ENCODE measurements around the gene CXorf58. TPM values are rescaled to one million over a fixed set of nuclear protein-coding genes. Genes with fewer than 3 reads are reported as not detected.

Gene CXorf58
- total and polyA plus RNA-seq, 2 of the 8 experiments (the other 6 are each of a cell fraction or from before 2014, with no cell fraction given), result 0.05 TPM; not detected in 1

- 89% methylated on average over 3 of the region's 5 CpGs; no CpG with 5 or more reads in 1 of the 2 experiments for WGBS, 2 experiments (ENCODE audit: extremely low coverage in 1 of 2, insufficient coverage in 1 of 2, insufficient read length in 1 of 2, insufficient replicate concordance in 2 of 2, low coverage in 1 of 2, low lambda C conversion rate in 2 of 2, missing lambda C conversion rate in 1 of 2)
- Histone ChIP-seq H2BK120ac (replicated peaks; ENCODE audit: low read depth, low read length) (no peak overlapping the region), H3K4me2 (ENCODE audit: insufficient read depth in 1 of 2, low read depth in 2 of 2, low read length in 2 of 2) (no peak overlapping the region), H3K27me3 (replicated peaks in 1 of 4; ENCODE audit: control insufficient read depth in 3 of 4, extremely low read depth in 1 of 4, insufficient read depth in 3 of 4, low read length in 3 of 4) (no peaks in the 10 kb centered on the region), H4K20me1 (replicated peaks in 1 of 2; ENCODE audit: control insufficient read depth in 1 of 2, insufficient read depth in 2 of 2, low read length in 2 of 2) (no peaks in the 10 kb centered on the region), H3K18ac (ENCODE audit: extremely low read depth, low read length) (no peak overlapping the region), H3K9ac (replicated peaks in 1 of 4; ENCODE audit: extremely low read depth in 1 of 4, low read depth in 3 of 4, low read length in 3 of 4) (no peak overlapping the region), H3K23me2 (ENCODE audit: low read depth, low read length) (no peaks in the 10 kb centered on the region), H3K4ac (replicated peaks; ENCODE audit: insufficient read length, low read depth, low read length) (no peak overlapping the region), H3K23ac (ENCODE audit: insufficient read length) (no peak overlapping the region), H2AK5ac (ENCODE audit: low read depth, low read length) (no peak overlapping the region), H3K4me3 (ENCODE audit: extremely low read depth in 1 of 4, insufficient read depth in 2 of 4, low read depth in 3 of 4, low read length in 4 of 4) (no peak overlapping the region), H4K91ac (replicated peaks; ENCODE audit: insufficient read length, low read length) (no peak overlapping the region), H4K5ac (ENCODE audit: insufficient read length, low read depth, low read length) (no peak overlapping the region), H3K56ac (replicated peaks; ENCODE audit: insufficient read length, low read depth, low read length) (no peak overlapping the region), H4K8ac (ENCODE audit: extremely low read depth, insufficient read depth, low read length) (no peak overlapping the region; the same call in 1 of the 2 replicates), H2BK20ac (ENCODE audit: low read length) (no peak overlapping the region), H3K9me3 (ENCODE audit: insufficient read depth in 2 of 2, low read depth in 1 of 2, low read length in 1 of 2) (no peaks in the 10 kb centered on the region), H2BK12ac (ENCODE audit: low read depth, low read length) (no peak overlapping the region), H3K14ac (ENCODE audit: insufficient read length) (no peak overlapping the region), H3K27ac (ENCODE audit: low read depth, low read length) (no peak overlapping the region), H2AFZ (ENCODE audit: low read length) (no peak overlapping the region), H3K36me3 (ENCODE audit: control insufficient read depth in 2 of 4, insufficient read depth in 4 of 4, low read length in 3 of 4) (no peaks in the 10 kb centered on the region; a peak in 2 of 8 replicates), H2BK5ac (ENCODE audit: low read depth, low read length) (no peak overlapping the region), H3K79me2 (ENCODE audit: control insufficient read depth in 1 of 2, insufficient read depth in 2 of 2, low read length in 2 of 2) (no peaks in the 10 kb centered on the region), H3K79me1 (ENCODE audit: low read depth, low read length) (no peaks in the 10 kb centered on the region), H2BK15ac (ENCODE audit: low read length) (no peak overlapping the region), H3K4me1 (replicated peaks in 1 of 4; ENCODE audit: control insufficient read depth in 3 of 4, insufficient read depth in 4 of 4, low read length in 3 of 4) (no peaks in the 10 kb centered on the region)
- ChIA-PET POLR2A (ENCODE audit: partially characterized antibody) (no interaction called here), CTCF (ENCODE audit: partially characterized antibody) (interaction anchor here (1.0 kb wide), 1 partner anchor 129 kb away, joined by 4 read pairs; no protein-coding TSS in a partner anchor)
- no peak for DNase-seq (ENCODE audit: low read depth in 1 of 2, low spot score in 2 of 2)
- no peak for FAIRE-seq
- no peak for TF ChIP-seq ATF3 (IDR thresholded peaks at IDR 0.05; ENCODE audit: insufficient read depth, low read depth, low read length)
- no peak for TF ChIP-seq ASH2L (IDR thresholded peaks at IDR 0.05; ENCODE audit: low read length)
- no peak for TF ChIP-seq POU5F1 (IDR thresholded peaks at IDR 0.05; ENCODE audit: low read depth, low read length)
- TF ChIP-seq RAD21 (IDR thresholded peaks at IDR 0.05 in 1 of 2, conservative IDR thresholded peaks at IDR 0.05 in 1 of 2; ENCODE audit: low read depth in 2 of 2, low read length in 2 of 2), result no peak
- no peak for TF ChIP-seq NRF1 (IDR thresholded peaks at IDR 0.05; ENCODE audit: low read depth, low read length)
- no peak for TF ChIP-seq ZNF274 (IDR thresholded peaks at IDR 0.05; ENCODE audit: borderline replicate concordance, extremely low read depth, low read length)
- no peak for TF ChIP-seq MAFK (IDR thresholded peaks at IDR 0.05; ENCODE audit: low read depth, low read length)
- TF ChIP-seq HDAC6 (IDR thresholded peaks at IDR 0.05; ENCODE audit: low read depth, low read length), result no peak
- TF ChIP-seq USF2 (IDR thresholded peaks at IDR 0.05; ENCODE audit: low read length), result no peak
- TF ChIP-seq CEBPB (IDR thresholded peaks at IDR 0.05; ENCODE audit: low read depth, low read length), result no peak
- no peak for TF ChIP-seq RBBP5 (IDR thresholded peaks at IDR 0.05; ENCODE audit: borderline replicate concordance, low read depth, low read length)
- no peak for TF ChIP-seq SAP30 (IDR thresholded peaks at IDR 0.05; ENCODE audit: insufficient read depth, insufficient replicate concordance, low read length)
These were observed 43.0 kb upstream of the CXorf58 start for GRCh38 chrX:23864742-23865326.
